ENCODE measurements around the gene MLH3. TPM values are rescaled to one million over a fixed set of nuclear protein-coding genes. Genes with fewer than 3 reads are reported as not detected.

MLH3 gene
- total and polyA plus RNA-seq, 2 of the 13 experiments (the other 11 are each of a cell fraction or from before 2014, with no cell fraction given), result 14.4 to 24.8 TPM

DNA sequence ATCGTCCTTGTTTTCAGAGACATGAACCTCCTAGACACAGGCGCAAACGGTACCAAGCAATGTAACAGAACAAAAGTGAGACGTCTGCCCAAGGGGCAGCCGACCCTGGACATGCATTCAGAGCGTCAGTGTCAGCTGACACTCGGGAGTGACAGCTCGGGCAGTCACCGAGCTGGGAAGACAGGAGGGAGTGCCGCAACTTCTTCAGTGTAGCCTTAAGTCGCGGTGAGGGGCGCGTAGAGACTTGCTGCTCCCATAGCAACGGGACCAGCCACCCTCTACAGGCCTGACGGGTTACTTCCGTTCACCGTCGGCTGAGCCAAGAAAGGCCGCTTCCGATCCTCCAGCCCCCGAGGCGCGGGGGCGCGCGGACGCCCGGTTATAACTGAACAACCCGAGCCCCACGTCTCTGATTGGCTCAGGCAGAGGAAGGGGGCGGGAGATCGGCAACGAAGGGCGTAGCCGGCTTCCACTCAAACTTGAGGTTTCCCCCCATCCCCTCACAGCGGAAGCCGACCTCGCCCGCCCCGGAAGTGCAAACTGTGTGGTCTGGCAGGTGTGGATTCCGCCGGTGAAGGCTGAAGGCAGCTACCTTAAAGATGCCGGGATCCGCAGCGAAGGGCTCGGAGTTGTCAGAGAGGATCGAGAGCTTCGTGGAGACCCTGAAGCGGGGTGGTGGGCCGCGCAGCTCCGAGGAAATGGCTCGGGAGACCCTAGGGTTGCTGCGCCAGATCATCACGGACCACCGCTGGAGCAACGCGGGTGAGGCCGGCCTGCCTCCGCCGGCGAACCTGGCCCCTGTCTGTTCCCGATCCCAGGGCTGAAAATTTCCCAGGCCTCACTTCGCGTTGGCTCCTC, 48.6 kb downstream of the MLH3 start, which contains the start of gene EIF2B2 (continued):
- TF ChIP-seq, protein P1, sequence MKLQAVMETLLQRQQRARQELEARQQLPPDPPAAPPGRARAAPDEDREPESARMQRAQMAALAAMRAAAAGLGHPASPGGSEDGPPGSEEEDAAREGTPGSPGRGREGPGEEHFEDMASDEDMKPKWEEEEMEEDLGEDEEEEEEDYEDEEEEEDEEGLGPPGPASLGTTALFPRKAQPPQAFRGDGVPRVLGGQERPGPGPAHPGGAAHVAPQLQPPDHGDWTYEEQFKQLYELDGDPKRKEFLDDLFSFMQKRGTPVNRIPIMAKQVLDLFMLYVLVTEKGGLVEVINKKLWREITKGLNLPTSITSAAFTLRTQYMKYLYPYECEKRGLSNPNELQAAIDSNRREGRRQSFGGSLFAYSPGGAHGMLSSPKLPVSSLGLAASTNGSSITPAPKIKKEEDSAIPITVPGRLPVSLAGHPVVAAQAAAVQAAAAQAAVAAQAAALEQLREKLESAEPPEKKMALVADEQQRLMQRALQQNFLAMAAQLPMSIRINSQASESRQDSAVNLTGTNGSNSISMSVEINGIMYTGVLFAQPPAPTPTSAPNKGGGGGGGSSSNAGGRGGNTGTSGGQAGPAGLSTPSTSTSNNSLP (IDR thresholded peaks at IDR 0.05; ENCODE audit: low read depth, low read length), result no peak
- TF ChIP-seq ZNF230 (CRISPR knock-in tag; IDR thresholded peaks at IDR 0.05) (no peak), ZNF431 (CRISPR knock-in tag; IDR thresholded peaks at IDR 0.05; ENCODE audit: borderline replicate concordance, low read depth) (no peak), ZNF839 (CRISPR knock-in tag; IDR thresholded peaks at IDR 0.05; ENCODE audit: borderline replicate concordance) (no peak), HDAC2 (CRISPR knock-in tag; IDR thresholded peaks at IDR 0.05) (peak; percentile 56), TRIM24 (CRISPR knock-in tag; IDR thresholded peaks at IDR 0.05) (no peak), MTF1 (CRISPR knock-in tag; IDR thresholded peaks at IDR 0.05) (no peak), CENPX (CRISPR knock-in tag; IDR thresholded peaks at IDR 0.05) (no peak), ZNF746 (CRISPR knock-in tag; IDR thresholded peaks at IDR 0.05) (no peak), AHR (CRISPR knock-in tag; IDR thresholded peaks at IDR 0.05) (no peak), CAMTA2 (CRISPR knock-in tag; IDR thresholded peaks at IDR 0.05; ENCODE audit: borderline replicate concordance) (0 out of 2 replicates have a peak, but pooled peaks have one; percentile 29), CBFB (CRISPR knock-in tag; IDR thresholded peaks at IDR 0.05) (peak; percentile 48; the same call in 1 of the 2 replicates), ZNF766 (CRISPR knock-in tag; IDR thresholded peaks at IDR 0.05; ENCODE audit: borderline replicate concordance) (0 out of 2 replicates have a peak, but pooled peaks have one; percentile 39), ZNF614 (CRISPR knock-in tag; IDR thresholded peaks at IDR 0.05; ENCODE audit: borderline replicate concordance) (peak; percentile 4; the same call in 1 of the 2 replicates), GABPB1 (CRISPR knock-in tag; IDR thresholded peaks at IDR 0.05) (peak; percentile 99), PHF8 (CRISPR knock-in tag; IDR thresholded peaks at IDR 0.05) (peak; percentile 87), ZNF562 (CRISPR knock-in tag; IDR thresholded peaks at IDR 0.05; ENCODE audit: borderline replicate concordance) (no peak)
- TF ChIP-seq, protein P2, sequence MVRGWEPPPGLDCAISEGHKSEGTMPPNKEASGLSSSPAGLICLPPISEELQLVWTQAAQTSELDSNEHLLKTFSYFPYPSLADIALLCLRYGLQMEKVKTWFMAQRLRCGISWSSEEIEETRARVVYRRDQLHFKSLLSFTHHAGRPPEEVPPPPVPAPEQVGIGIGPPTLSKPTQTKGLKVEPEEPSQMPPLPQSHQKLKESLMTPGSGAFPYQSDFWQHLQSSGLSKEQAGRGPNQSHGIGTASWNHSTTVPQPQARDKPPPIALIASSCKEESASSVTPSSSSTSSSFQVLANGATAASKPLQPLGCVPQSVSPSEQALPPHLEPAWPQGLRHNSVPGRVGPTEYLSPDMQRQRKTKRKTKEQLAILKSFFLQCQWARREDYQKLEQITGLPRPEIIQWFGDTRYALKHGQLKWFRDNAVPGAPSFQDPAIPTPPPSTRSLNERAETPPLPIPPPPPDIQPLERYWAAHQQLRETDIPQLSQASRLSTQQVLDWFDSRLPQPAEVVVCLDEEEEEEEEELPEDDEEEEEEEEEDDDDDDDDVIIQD (CRISPR knock-in tag; IDR thresholded peaks at IDR 0.05; ENCODE audit: low read depth), result 0 out of 2 replicates have a peak, but pooled peaks have one; percentile 58
- TF ChIP-seq, protein P3, sequence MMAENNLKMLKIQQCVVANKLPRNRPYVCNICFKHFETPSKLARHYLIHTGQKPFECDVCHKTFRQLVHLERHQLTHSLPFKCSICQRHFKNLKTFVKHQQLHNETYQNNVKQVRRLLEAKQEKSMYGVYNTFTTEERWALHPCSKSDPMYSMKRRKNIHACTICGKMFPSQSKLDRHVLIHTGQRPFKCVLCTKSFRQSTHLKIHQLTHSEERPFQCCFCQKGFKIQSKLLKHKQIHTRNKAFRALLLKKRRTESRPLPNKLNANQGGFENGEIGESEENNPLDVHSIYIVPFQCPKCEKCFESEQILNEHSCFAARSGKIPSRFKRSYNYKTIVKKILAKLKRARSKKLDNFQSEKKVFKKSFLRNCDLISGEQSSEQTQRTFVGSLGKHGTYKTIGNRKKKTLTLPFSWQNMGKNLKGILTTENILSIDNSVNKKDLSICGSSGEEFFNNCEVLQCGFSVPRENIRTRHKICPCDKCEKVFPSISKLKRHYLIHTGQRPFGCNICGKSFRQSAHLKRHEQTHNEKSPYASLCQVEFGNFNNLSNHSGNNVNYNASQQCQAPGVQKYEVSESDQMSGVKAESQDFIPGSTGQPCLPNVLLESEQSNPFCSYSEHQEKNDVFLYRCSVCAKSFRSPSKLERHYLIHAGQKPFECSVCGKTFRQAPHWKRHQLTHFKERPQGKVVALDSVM (CRISPR knock-in tag; IDR thresholded peaks at IDR 0.05), result peak; percentile 47; the same call in 1 of the 2 replicates
- TF ChIP-seq, protein P4, sequence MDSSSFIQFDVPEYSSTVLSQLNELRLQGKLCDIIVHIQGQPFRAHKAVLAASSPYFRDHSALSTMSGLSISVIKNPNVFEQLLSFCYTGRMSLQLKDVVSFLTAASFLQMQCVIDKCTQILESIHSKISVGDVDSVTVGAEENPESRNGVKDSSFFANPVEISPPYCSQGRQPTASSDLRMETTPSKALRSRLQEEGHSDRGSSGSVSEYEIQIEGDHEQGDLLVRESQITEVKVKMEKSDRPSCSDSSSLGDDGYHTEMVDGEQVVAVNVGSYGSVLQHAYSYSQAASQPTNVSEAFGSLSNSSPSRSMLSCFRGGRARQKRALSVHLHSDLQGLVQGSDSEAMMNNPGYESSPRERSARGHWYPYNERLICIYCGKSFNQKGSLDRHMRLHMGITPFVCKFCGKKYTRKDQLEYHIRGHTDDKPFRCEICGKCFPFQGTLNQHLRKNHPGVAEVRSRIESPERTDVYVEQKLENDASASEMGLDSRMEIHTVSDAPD (CRISPR knock-in tag; IDR thresholded peaks at IDR 0.05), result no peak; the same call in 1 of the 2 replicates
- TF ChIP-seq, protein P5, sequence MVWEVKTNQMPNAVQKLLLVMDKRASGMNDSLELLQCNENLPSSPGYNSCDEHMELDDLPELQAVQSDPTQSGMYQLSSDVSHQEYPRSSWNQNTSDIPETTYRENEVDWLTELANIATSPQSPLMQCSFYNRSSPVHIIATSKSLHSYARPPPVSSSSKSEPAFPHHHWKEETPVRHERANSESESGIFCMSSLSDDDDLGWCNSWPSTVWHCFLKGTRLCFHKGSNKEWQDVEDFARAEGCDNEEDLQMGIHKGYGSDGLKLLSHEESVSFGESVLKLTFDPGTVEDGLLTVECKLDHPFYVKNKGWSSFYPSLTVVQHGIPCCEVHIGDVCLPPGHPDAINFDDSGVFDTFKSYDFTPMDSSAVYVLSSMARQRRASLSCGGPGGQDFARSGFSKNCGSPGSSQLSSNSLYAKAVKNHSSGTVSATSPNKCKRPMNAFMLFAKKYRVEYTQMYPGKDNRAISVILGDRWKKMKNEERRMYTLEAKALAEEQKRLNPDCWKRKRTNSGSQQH (CRISPR knock-in tag; IDR thresholded peaks at IDR 0.05; ENCODE audit: low read depth), result peak; percentile 84; the same call in 1 of the 2 replicates

All from HepG2 (cell line).